Measurements from ENCODE around the gene TALDO1.

Gene TALDO1

DNA sequence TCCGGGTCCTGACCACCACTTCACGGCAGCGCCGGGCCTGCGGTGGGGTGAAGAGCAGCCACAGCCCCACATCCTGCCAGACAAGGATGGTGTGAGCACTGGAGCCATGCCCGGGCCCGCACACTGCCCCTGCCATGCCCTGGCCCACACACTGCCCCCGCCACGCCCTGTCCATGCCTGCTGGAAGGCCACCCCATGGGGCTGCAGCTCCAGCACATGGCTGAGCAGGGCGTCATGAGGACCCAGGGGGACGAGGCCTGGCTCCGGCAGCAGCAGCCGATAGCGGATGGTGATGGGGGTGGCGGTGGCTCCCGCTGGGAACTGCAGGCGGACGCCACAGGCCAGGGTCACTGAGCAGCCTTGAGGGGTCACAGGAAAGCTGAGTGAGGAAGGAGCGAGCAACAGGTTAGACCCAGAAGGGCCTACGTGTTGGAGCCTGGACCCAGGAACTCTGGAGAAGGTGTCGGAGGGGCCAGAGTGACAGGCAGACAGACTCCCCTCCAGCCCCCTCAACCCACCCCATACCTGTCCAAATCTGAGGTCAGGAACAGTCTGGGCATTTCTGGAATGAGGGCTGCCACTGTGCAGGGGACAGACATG is 54.9 kb downstream of the TALDO1 start:
- no peak for FAIRE-seq

GRCh38 chr11:802693-803466 is 55.6 kb downstream of the TALDO1 start:
- FAIRE-seq, result no peak

GRCh38 chr11:803467-803742 is 56.1 kb downstream of the TALDO1 start:
- no peak for FAIRE-seq

DNA sequence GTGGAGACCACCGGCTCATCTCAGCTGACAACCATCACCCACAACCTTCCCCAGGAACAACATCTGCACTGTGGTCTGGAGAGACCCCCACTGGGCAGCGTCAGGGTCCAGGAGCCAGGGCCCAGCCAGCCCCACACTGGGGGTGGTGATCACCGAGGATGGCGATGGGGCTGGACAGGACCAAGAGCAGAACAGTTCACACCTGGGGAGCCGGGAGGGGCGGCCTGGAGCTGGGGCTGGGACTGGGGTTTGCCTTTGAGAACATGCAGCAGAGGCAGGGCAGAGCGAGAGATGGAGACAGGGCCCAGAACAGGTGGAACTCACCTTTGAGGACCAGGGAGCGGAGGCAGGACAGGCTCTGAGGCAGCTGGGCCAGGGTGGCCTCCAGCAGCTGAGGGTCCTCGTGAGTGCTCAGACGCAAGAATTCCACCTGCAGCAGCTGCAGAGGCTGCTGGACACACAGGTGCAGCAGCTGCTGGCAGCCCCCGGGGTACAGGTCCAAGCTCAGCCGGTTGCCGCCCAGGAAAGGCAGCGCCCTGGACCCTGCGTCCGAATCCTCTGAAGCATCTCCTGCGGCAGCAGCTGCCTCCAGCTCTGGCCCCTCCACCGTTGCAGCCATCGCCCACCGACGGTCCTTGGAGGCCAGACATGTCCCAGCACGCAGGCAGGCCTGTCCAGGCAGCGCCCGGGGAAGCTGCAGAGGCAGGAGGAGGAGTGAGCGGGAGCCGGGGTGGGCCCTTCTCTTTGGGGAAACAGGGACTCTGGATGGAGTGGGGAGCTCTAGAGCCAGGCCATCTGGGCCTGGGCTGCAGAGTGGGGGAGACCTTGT is 56.7 kb downstream of the TALDO1 start:
- FAIRE-seq, result no peak

DNA sequence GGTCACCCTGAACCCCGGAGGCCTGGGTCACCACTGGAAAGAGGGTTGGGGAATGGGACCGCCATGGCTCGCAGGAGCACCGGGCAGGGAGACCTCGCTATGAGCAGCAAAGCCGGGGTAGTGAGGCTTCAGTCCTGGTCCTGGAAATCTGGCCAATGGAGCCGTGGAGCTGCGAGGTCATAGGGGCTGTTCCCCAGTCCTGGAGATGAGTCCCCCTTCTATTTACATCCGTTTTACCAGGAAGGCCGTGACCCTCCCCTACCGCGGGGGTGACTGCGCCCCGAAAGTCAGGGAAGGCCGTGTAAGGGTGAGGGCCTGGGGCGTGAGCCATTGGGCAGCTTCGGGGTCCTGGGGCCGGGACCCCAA is 57.3 kb downstream of the TALDO1 start:
- no peak for FAIRE-seq

DNA sequence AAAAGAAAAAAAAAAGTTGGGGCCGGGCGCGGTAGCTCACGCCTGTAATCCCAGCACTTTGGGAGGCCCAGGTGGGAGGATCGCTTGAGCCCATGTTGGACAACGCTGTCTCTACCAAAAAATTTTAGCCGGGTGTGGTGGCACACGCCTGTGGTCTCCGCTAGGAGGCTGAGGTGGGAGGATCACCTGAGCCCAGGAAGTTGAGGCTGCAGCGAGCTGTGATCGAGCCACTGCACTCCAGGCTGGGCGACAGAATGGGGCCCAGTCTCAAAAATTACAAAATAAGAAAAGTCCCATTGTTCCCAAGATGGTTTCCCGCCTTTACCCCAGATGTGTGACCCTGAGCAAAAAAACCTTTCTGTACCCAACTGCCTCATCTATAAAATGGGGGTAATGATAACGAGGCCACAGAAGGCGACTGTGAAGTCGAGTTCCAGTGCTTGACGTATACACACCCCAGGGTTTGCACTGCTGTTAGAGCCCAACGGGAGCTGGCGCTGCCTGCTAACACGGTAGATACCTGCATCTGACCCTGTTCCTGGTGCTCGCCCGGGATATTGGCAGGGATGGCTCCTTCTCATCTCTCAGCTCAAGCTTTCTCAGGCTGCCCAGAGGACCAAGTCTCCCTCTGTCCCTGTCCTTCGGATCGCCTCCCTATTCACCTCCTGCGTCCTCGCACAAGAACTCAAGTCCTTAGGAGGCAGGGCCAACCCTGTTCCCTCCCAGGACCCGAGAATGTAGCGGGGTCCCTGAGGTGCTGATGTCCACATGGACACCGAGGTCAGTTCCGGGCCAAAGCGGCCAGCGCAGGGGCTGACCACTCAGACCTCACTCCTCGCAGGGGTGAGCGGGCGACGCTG is 61.4 kb downstream of the TALDO1 start:
- FAIRE-seq, result no peak

DNA sequence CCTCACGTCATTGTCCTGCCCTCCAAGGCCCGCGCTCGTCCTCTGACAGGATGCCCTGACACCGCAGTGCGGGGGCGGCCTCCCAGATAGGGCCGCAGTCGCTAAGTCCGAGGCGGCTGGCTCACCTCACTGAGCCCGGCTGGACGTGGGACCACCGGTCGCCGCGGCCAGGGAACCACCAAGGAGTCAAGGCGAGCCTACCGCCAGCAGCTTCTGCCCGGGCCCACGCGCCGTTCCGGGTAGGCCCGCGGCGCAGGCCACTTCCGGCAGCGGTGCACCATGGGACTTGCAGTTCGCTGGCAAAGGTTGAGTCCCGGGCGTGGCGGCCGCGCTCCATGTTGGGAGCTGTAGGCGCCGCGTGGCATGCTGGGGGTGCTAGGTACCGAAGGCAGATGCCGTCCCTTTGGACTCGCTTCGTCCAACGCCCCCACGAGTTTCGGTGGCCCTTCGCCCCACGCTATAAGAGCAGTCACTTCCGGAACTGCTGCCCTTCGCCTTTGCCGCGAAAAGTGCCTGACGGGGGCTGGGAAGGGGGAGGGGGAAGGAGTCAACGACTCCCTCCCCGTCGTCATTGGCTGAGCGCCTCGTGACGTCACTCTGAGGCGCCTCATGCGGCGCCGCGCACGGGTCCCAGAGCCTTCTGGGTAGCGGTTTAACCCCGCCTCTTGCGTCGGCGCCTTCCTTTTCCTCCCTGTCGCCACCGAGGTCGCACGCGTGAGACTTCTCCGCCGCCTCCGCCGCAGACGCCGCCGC is 62.2 kb downstream of the TALDO1 start, which contains the start of gene RPLP2:
Gene RPLP2, plus strand, starts transcription at position 681 of the 753 bp plus-strand sequence. CDS start 268 bp downstream, outside the sequence.
- FAIRE-seq, result peak; percentile 86

DNA sequence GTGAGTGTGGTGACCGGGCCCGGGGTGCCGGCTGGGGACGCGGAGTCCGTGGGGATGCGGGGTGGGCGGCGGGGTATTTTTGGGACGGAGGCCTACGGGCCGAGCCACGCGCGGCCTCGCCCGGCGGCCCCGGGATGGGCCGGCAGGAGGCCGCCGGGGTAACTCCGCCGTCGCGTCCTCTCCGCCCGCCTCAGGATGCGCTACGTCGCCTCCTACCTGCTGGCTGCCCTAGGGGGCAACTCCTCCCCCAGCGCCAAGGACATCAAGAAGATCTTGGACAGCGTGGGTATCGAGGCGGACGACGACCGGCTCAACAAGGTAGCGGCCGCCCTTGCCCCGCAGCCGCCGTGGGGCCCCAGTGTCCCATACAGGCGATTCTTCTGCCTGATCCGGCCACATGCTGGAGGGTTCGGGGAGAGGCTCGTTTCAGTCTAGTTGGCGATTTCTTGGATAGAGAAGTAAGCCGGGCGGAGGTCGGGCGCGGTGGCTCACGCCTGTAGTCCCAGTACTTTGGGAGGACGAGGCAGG is 62.8 kb downstream of the TALDO1 start:
- no peak for FAIRE-seq

DNA sequence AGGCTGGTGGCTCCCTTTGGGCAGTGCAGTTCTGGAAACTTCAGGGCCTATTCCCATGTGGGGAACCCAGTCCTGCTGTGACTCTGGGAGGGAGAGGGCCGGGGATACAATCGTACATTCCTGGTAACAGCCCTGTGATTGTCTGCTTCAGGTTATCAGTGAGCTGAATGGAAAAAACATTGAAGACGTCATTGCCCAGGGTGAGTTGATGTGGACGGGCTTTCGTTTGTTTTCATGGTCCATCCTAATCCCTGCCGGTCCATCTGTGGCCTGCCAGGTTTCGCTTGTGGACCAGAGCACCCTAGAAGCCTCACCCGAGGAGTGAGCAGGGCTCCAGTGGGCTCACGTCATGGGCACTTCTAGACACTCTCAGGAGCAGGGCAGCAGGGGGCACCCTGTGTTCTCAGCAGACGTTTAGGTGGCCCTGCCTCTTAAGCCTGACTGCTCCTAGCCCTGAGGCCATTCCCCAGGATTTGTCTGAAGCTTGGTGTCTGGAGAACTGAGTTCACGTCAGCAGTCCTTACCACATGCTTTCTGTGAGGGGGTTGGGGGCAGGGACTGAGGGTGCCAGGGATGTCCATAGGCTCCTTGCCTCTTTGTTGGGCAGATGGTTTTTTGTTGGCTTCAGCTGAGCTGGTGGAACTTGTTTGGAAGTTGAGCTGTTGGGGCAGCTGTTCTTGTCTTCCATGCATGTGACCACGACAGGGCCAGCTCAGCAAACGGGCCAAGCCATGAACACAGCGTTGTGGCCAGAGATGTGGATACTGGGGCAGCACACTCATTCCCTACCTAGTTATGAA is 64.4 kb downstream of the TALDO1 start:
- FAIRE-seq, result no peak

GRCh38 chr11:812390-812789 is 65.1 kb downstream of the TALDO1 start:
- FAIRE-seq, result no peak

DNA sequence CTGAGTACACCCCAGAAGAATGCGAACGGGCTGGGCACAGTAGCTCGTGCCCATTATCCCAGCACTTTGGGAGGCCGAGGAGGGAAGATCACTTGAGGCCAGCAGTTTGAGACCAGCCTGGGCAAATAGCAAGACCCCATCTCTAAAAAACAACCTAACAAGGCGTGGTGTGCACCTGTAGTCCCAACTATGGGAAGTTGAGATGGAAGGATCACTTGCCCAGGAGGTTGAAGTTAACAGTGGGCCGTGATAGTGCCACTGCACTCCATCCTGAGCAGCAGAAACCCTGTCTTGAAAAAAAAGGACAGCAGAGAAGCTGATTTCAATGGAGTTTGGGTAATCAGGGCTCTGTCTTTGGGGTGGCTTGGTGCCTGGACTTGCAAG is 65.8 kb downstream of the TALDO1 start:
- FAIRE-seq, result no peak

GRCh38 chr11:813456-814096 is 66.3 kb downstream of the TALDO1 start:
- FAIRE-seq, result no peak
